HepG2 (cell line): ENCODE results near the gene BCAS4. TPM values are rescaled to one million over a fixed set of nuclear protein-coding genes. Genes with fewer than 3 reads are reported as not detected.

Experiments
- ARNT2 ChIP-seq: sonication (generic); formaldehyde crosslinking; IDR thresholded peaks from 2 replicates; pipeline ENCODE4 v1.8.0; 2022; ENCODE audit warnings: mild to moderate bottlenecking, low read depth, missing genetic modification reagents, moderate library complexity
- GFI1 ChIP-seq: sonication (generic); formaldehyde crosslinking; IDR thresholded peaks from 2 replicates; pipeline ENCODE4 v1.5.0; 2020; ENCODE audit warnings: missing genetic modification reagents, mild to moderate bottlenecking, borderline replicate concordance
- PHF21A ChIP-seq: sonication (generic); formaldehyde crosslinking; IDR thresholded peaks from 2 replicates; pipeline ENCODE4 v1.5.0; 2020; ENCODE audit warnings: mild to moderate bottlenecking, missing genetic modification reagents
- ZKSCAN1 ChIP-seq: fragments of 150-350 bp; IDR thresholded peaks from 2 replicates; pipeline ENCODE4 v1.6.1; 2014; ENCODE audit warnings: low read length
- ZNF772 ChIP-seq: sonication (generic); formaldehyde crosslinking; IDR thresholded peaks from 2 replicates; pipeline ENCODE4 v1.5.0; 2020; ENCODE audit warnings: mild to moderate bottlenecking, missing genetic modification reagents
- polyA plus RNA-seq, 8 experiments: library from polyadenylated mRNA; depleted of rRNA in 3 of 8; stranded (reverse) in 7 of 8; unstranded in 1 of 8; fragments of >200 nt; fragmentation: Illumina TruSeq in 4 of 8; extraction: Trizol in 4 of 8; gene quantifications; 2 replicates each; pipeline versions ENCODE4 v1.2.1 to v1.2.3, GENCODE V29; 2011 to 2016; ENCODE audit warnings: low read depth in 4 of 8, missing spikeins in 1 of 8, mixed read lengths in 1 of 8; ENCODE audit not compliant: insufficient read depth in 1 of 8
- total RNA-seq, 5 experiments: library from RNA; depleted of rRNA; stranded (reverse); fragments of >200 nt; fragmentation: Illumina TruSeq; extraction: Trizol; gene quantifications; 2 replicates each; pipeline ENCODE4 v1.2.3, GENCODE V29; 2016; ENCODE audit warnings: low read depth in 1 of 5
- TF ChIP-seq, protein P1 (sequence below): sonication (generic); formaldehyde crosslinking; IDR thresholded peaks from 2 replicates; pipeline ENCODE4 v1.9.0; 2021; ENCODE audit warnings: mild to moderate bottlenecking, missing genetic modification reagents
- TF ChIP-seq, protein P2 (sequence below): sonication (generic); formaldehyde crosslinking; IDR thresholded peaks from 2 replicates; pipeline ENCODE4 v1.4.0; 2020; ENCODE audit warnings: missing genetic modification reagents, borderline replicate concordance
- TF ChIP-seq, protein P3 (sequence below): sonication (generic); formaldehyde crosslinking; IDR thresholded peaks from 2 replicates; pipeline ENCODE4 v1.4.0; 2020; ENCODE audit warnings: missing genetic modification reagents
- TF ChIP-seq, protein P4 (sequence below): sonication (generic); formaldehyde crosslinking; IDR thresholded peaks from 2 replicates; pipeline ENCODE4 v1.9.0; 2022; ENCODE audit warnings: missing genetic modification reagents, mild to moderate bottlenecking, borderline replicate concordance
- TF ChIP-seq, protein P5 (sequence below): sonication (generic); formaldehyde crosslinking; IDR thresholded peaks from 2 replicates; pipeline ENCODE4 v1.4.0; 2020; ENCODE audit warnings: missing genetic modification reagents

The BCAS4 gene
- total and polyA plus RNA-seq, 2 of the 13 experiments (the other 11 are each of a cell fraction or from before 2014, with no cell fraction given), result 7.2 to 8.0 TPM

DNA sequence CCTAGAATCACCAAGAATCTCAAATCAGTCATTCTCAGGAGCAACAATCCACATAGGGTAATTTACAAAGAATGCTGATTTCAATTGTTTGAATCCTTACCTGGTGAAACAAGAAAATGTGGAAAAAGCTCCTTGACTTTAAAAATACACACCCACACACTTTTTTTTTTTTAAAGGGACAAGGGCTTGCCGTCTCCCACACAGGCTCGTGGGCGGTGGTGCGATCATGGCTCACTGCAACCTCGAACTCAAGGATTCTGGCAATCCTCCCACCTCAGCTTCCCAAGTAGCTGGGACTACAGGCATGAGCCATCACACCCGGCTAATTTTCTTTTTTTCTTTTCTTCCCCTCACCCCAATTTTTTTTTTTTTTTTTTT is 32.8 kb upstream of the BCAS4 start (continued):
- TF ChIP-seq, protein P1, sequence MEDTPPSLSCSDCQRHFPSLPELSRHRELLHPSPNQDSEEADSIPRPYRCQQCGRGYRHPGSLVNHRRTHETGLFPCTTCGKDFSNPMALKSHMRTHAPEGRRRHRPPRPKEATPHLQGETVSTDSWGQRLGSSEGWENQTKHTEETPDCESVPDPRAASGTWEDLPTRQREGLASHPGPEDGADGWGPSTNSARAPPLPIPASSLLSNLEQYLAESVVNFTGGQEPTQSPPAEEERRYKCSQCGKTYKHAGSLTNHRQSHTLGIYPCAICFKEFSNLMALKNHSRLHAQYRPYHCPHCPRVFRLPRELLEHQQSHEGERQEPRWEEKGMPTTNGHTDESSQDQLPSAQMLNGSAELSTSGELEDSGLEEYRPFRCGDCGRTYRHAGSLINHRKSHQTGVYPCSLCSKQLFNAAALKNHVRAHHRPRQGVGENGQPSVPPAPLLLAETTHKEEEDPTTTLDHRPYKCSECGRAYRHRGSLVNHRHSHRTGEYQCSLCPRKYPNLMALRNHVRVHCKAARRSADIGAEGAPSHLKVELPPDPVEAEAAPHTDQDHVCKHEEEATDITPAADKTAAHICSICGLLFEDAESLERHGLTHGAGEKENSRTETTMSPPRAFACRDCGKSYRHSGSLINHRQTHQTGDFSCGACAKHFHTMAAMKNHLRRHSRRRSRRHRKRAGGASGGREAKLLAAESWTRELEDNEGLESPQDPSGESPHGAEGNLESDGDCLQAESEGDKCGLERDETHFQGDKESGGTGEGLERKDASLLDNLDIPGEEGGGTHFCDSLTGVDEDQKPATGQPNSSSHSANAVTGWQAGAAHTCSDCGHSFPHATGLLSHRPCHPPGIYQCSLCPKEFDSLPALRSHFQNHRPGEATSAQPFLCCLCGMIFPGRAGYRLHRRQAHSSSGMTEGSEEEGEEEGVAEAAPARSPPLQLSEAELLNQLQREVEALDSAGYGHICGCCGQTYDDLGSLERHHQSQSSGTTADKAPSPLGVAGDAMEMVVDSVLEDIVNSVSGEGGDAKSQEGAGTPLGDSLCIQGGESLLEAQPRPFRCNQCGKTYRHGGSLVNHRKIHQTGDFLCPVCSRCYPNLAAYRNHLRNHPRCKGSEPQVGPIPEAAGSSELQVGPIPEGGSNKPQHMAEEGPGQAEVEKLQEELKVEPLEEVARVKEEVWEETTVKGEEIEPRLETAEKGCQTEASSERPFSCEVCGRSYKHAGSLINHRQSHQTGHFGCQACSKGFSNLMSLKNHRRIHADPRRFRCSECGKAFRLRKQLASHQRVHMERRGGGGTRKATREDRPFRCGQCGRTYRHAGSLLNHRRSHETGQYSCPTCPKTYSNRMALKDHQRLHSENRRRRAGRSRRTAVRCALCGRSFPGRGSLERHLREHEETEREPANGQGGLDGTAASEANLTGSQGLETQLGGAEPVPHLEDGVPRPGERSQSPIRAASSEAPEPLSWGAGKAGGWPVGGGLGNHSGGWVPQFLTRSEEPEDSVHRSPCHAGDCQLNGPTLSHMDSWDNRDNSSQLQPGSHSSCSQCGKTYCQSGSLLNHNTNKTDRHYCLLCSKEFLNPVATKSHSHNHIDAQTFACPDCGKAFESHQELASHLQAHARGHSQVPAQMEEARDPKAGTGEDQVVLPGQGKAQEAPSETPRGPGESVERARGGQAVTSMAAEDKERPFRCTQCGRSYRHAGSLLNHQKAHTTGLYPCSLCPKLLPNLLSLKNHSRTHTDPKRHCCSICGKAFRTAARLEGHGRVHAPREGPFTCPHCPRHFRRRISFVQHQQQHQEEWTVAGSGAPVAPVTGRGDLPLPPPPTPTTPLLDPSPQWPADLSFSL (CRISPR knock-in tag), result no peak
- TF ChIP-seq, protein P2, sequence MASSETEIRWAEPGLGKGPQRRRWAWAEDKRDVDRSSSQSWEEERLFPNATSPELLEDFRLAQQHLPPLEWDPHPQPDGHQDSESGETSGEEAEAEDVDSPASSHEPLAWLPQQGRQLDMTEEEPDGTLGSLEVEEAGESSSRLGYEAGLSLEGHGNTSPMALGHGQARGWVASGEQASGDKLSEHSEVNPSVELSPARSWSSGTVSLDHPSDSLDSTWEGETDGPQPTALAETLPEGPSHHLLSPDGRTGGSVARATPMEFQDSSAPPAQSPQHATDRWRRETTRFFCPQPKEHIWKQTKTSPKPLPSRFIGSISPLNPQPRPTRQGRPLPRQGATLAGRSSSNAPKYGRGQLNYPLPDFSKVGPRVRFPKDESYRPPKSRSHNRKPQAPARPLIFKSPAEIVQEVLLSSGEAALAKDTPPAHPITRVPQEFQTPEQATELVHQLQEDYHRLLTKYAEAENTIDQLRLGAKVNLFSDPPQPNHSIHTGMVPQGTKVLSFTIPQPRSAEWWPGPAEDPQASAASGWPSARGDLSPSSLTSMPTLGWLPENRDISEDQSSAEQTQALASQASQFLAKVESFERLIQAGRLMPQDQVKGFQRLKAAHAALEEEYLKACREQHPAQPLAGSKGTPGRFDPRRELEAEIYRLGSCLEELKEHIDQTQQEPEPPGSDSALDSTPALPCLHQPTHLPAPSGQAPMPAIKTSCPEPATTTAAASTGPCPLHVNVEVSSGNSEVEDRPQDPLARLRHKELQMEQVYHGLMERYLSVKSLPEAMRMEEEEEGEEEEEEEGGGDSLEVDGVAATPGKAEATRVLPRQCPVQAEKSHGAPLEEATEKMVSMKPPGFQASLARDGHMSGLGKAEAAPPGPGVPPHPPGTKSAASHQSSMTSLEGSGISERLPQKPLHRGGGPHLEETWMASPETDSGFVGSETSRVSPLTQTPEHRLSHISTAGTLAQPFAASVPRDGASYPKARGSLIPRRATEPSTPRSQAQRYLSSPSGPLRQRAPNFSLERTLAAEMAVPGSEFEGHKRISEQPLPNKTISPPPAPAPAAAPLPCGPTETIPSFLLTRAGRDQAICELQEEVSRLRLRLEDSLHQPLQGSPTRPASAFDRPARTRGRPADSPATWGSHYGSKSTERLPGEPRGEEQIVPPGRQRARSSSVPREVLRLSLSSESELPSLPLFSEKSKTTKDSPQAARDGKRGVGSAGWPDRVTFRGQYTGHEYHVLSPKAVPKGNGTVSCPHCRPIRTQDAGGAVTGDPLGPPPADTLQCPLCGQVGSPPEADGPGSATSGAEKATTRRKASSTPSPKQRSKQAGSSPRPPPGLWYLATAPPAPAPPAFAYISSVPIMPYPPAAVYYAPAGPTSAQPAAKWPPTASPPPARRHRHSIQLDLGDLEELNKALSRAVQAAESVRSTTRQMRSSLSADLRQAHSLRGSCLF, result no peak
- TF ChIP-seq, protein P3, sequence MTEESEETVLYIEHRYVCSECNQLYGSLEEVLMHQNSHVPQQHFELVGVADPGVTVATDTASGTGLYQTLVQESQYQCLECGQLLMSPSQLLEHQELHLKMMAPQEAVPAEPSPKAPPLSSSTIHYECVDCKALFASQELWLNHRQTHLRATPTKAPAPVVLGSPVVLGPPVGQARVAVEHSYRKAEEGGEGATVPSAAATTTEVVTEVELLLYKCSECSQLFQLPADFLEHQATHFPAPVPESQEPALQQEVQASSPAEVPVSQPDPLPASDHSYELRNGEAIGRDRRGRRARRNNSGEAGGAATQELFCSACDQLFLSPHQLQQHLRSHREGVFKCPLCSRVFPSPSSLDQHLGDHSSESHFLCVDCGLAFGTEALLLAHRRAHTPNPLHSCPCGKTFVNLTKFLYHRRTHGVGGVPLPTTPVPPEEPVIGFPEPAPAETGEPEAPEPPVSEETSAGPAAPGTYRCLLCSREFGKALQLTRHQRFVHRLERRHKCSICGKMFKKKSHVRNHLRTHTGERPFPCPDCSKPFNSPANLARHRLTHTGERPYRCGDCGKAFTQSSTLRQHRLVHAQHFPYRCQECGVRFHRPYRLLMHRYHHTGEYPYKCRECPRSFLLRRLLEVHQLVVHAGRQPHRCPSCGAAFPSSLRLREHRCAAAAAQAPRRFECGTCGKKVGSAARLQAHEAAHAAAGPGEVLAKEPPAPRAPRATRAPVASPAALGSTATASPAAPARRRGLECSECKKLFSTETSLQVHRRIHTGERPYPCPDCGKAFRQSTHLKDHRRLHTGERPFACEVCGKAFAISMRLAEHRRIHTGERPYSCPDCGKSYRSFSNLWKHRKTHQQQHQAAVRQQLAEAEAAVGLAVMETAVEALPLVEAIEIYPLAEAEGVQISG (CRISPR knock-in tag), result peak; percentile 6; the same call in 1 of the 2 replicates
- 0 out of 2 replicates have a peak, but pooled peaks have one; percentile 15 for TF ChIP-seq GFI1 (CRISPR knock-in tag)
- TF ChIP-seq ARNT2 (CRISPR knock-in tag), result 0 out of 2 replicates have a peak, but pooled peaks have one; percentile 6
- peak; percentile 54; the same call in 1 of the 2 replicates for TF ChIP-seq PHF21A (CRISPR knock-in tag)
- 0 out of 2 replicates have a peak, but pooled peaks have one; percentile 5 for TF ChIP-seq ZKSCAN1
- TF ChIP-seq, protein P4, sequence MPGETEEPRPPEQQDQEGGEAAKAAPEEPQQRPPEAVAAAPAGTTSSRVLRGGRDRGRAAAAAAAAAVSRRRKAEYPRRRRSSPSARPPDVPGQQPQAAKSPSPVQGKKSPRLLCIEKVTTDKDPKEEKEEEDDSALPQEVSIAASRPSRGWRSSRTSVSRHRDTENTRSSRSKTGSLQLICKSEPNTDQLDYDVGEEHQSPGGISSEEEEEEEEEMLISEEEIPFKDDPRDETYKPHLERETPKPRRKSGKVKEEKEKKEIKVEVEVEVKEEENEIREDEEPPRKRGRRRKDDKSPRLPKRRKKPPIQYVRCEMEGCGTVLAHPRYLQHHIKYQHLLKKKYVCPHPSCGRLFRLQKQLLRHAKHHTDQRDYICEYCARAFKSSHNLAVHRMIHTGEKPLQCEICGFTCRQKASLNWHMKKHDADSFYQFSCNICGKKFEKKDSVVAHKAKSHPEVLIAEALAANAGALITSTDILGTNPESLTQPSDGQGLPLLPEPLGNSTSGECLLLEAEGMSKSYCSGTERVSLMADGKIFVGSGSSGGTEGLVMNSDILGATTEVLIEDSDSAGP, result peak; percentile 81
- TF ChIP-seq, protein P5, sequence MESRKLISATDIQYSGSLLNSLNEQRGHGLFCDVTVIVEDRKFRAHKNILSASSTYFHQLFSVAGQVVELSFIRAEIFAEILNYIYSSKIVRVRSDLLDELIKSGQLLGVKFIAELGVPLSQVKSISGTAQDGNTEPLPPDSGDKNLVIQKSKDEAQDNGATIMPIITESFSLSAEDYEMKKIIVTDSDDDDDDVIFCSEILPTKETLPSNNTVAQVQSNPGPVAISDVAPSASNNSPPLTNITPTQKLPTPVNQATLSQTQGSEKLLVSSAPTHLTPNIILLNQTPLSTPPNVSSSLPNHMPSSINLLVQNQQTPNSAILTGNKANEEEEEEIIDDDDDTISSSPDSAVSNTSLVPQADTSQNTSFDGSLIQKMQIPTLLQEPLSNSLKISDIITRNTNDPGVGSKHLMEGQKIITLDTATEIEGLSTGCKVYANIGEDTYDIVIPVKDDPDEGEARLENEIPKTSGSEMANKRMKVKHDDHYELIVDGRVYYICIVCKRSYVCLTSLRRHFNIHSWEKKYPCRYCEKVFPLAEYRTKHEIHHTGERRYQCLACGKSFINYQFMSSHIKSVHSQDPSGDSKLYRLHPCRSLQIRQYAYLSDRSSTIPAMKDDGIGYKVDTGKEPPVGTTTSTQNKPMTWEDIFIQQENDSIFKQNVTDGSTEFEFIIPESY (CRISPR knock-in tag), result no peak
- peak; percentile 62; the same call in 1 of the 2 replicates for TF ChIP-seq ZNF772 (CRISPR knock-in tag)
